SU-DHL-6 (cell line): ENCODE measurements around the gene KANK2.

Source experiments
- CTCF ChIP-seq: fragments of 200-600 bp; sonication (generic); IDR thresholded peaks from one replicate; pipeline ENCODE4 v1.5.1; 2017; ENCODE audit warnings: antibody characterized with exemption, mild to moderate bottlenecking, low read length, moderate library complexity; ENCODE audit not compliant: insufficient read depth, poor library complexity, severe bottlenecking
- EZH2phosphoT487 ChIP-seq: fragments of 200-600 bp; sonication (generic), shearing (Covaris generic); conservative IDR thresholded peaks from 2 replicates; pipeline ENCODE4 v1.6.1; 2018; ENCODE audit warnings: mild to moderate bottlenecking, antibody characterized with exemption, low read length, moderate library complexity, mixed read lengths

- TF ChIP-seq CTCF (no peak), EZH2phosphoT487 (no peak)
Observed at GRCh38 chr19:11155373-11156120, 41.8 kb downstream of the KANK2 start, which contains the start of gene SPC24.
